Osteoblast (primary cell): Measurements from ENCODE around the gene TESK1. TPM values are rescaled to one million over a fixed set of nuclear protein-coding genes. Genes with fewer than 3 reads are reported as not detected.
"Not testable (repeated sequence)": the region's sequence is repeated elsewhere in the genome, so short reads cannot be mapped to it uniquely, and the experiment has no call there.

ENCODE experiments used
- DNase-seq: peaks from one replicate; pipeline ENCODE4 v3.0.0; 2011; ENCODE audit warnings: low spot score, mixed read lengths; ENCODE audit not compliant: insufficient read length; ENCODE audit errors: missing footprints
- H2AFZ ChIP-seq: 2 replicates; pipeline ENCODE4 v1.6.0; 2011; ENCODE audit warnings: mild to moderate bottlenecking, low read length
- H3K27ac ChIP-seq: 2 replicates; pipeline ENCODE4 v1.5.1; 2011; ENCODE audit warnings: mild to moderate bottlenecking, low read depth, low read length, moderate library complexity
- H3K27me3 ChIP-seq: 2 replicates; pipeline ENCODE4 v1.6.0; 2012; ENCODE audit warnings: mild to moderate bottlenecking, control low read depth, inconsistent platforms, low read length, moderate library complexity; ENCODE audit not compliant: insufficient read depth
- H3K36me3 ChIP-seq: 2 replicates; pipeline ENCODE4 v1.5.1; 2011; ENCODE audit warnings: mild to moderate bottlenecking, low read length, control low read depth, moderate library complexity; ENCODE audit not compliant: insufficient read depth
- H3K4me1 ChIP-seq: 2 replicates; pipeline ENCODE4 v1.5.1; 2011; ENCODE audit warnings: mild to moderate bottlenecking, low read length, control low read depth, moderate library complexity; ENCODE audit not compliant: insufficient read depth
- H3K4me2 ChIP-seq: 2 replicates; pipeline ENCODE4 v1.6.0; 2011; ENCODE audit warnings: mild to moderate bottlenecking, low read length; ENCODE audit not compliant: insufficient read depth
- H3K4me3 ChIP-seq: fragments of 200-600 bp; sonication (generic); 3 replicates; pipeline ENCODE4 v1.5.1; 2012; ENCODE audit warnings: mild to moderate bottlenecking, low read length, inconsistent platforms; ENCODE audit not compliant: insufficient read depth
- H3K79me2 ChIP-seq: 2 replicates; pipeline ENCODE4 v1.6.0; 2012; ENCODE audit warnings: mild to moderate bottlenecking, low read length, control low read depth, inconsistent platforms; ENCODE audit not compliant: insufficient read depth
- H3K9me3 ChIP-seq: 2 replicates; pipeline ENCODE4 v1.5.1; 2011; ENCODE audit warnings: low read depth, low read length, control low read depth
- H4K20me1 ChIP-seq: 2 replicates; pipeline ENCODE4 v1.6.0; 2012; ENCODE audit warnings: mild to moderate bottlenecking, low read length, control low read depth; ENCODE audit not compliant: insufficient read depth
- CTCF ChIP-seq: IDR thresholded peaks from 2 replicates; pipeline ENCODE4 v1.5.1; 2011; ENCODE audit warnings: mild to moderate bottlenecking, low read depth, low read length, moderate library complexity; ENCODE audit errors: extremely low read depth
- total RNA-seq: library from RNA; depleted of rRNA; stranded (reverse); fragments of >200 nt; gene quantifications from 2 replicates; pipeline ENCODE4 v1.2.3, GENCODE V29; 2012

Gene TESK1
- total RNA-seq, 1 donor: 18.5 TPM

- H4K20me1 ChIP-seq, H3K36me3 ChIP-seq, H3K9me3 ChIP-seq, H3K79me2 ChIP-seq, H3K27me3 ChIP-seq, H2AFZ ChIP-seq, H3K27ac ChIP-seq, H3K4me2 ChIP-seq, H3K4me1 ChIP-seq, H3K4me3 ChIP-seq, DNase-seq: not testable (repeated sequence)
These were observed 20.4 kb upstream of the TESK1 start for GRCh38 chr9:35584681-35585080.

- not testable (repeated sequence) for H3K9me3 ChIP-seq, H2AFZ ChIP-seq, DNase-seq, H3K27ac ChIP-seq, H3K36me3 ChIP-seq, H3K4me3 ChIP-seq, H3K4me2 ChIP-seq, H3K79me2 ChIP-seq, H3K4me1 ChIP-seq, H4K20me1 ChIP-seq, H3K27me3 ChIP-seq
These were observed 16.6 kb upstream of the TESK1 start for GRCh38 chr9:35588506-35588905.

- TF ChIP-seq CTCF: no peak
- no peaks in the 10 kb centered on the region for H4K20me1 ChIP-seq
- no peaks in the 10 kb centered on the region for H3K36me3 ChIP-seq
These were observed 11.5 kb upstream of the TESK1 start for GRCh38 chr9:35593581-35593980.

GRCh38 chr9:35594471-35594870, 10.6 kb upstream of the TESK1 start:
- H3K4me3 ChIP-seq: no peak overlapping the region
- H3K4me1 ChIP-seq: no peaks in the 10 kb centered on the region
- no peaks in the 10 kb centered on the region for H3K36me3 ChIP-seq
- H3K79me2 ChIP-seq: no peaks in the 10 kb centered on the region
- no peak overlapping the region for H3K27ac ChIP-seq
- no peaks in the 10 kb centered on the region for H4K20me1 ChIP-seq
- H3K9me3 ChIP-seq: no peaks in the 10 kb centered on the region
- TF ChIP-seq CTCF: no peak
- no peak overlapping the region for H2AFZ ChIP-seq
- DNase-seq: no peak
- H3K27me3 ChIP-seq: no peaks in the 10 kb centered on the region
- no peak overlapping the region for H3K4me2 ChIP-seq

More at GRCh38 chr9:35593581-35593980, 11.5 kb upstream of the TESK1 start:
- no peak overlapping the region for H3K27ac ChIP-seq
- no peaks in the 10 kb centered on the region for H3K9me3 ChIP-seq
- no peak overlapping the region for H3K4me3 ChIP-seq
- no peaks in the 10 kb centered on the region for H3K4me1 ChIP-seq
- no peak for DNase-seq
- H3K27me3 ChIP-seq: no peaks in the 10 kb centered on the region
- no peak overlapping the region for H3K4me2 ChIP-seq
- H3K79me2 ChIP-seq: no peaks in the 10 kb centered on the region
- no peak overlapping the region for H2AFZ ChIP-seq

- H4K20me1 ChIP-seq, DNase-seq, H3K27me3 ChIP-seq, H3K4me1 ChIP-seq, H2AFZ ChIP-seq, H3K4me2 ChIP-seq, H3K4me3 ChIP-seq, H3K27ac ChIP-seq, H3K36me3 ChIP-seq, H3K9me3 ChIP-seq, H3K79me2 ChIP-seq: not testable (repeated sequence)
These were observed 8.2 kb upstream of the TESK1 start for GRCh38 chr9:35596907-35597306.
